Spleen (tissue), 11 donors: ENCODE results near the gene ARHGEF26. TPM values are rescaled to one million over a fixed set of nuclear protein-coding genes. Genes with fewer than 3 reads are reported as not detected.

Experiments used
- DNase-seq: peaks from one replicate; pipeline ENCODE4 v3.0.0-alpha.2; 2020
- H3K27ac ChIP-seq, 8 donors: fragments of 200-600 bp; sonication (generic) in 7 of 8; 1 replicate in 4 of 8; 2 replicates in 4 of 8; pipeline versions ENCODE4 v1.5.0 to v1.8.0; 2016 to 2021; ENCODE audit warnings: inconsistent platforms in 4 of 8, mild to moderate bottlenecking in 4 of 8, moderate library complexity in 1 of 8
- H3K27me3 ChIP-seq, 7 donors: fragments of 200-600 bp; sonication (generic) in 6 of 7; replicated peaks in 1 of 7; 1 replicate in 4 of 7; 2 replicates in 3 of 7; pipeline versions ENCODE4 v1.5.0 to v1.8.0; 2016 to 2021; ENCODE audit warnings: inconsistent platforms in 3 of 7, mild to moderate bottlenecking in 1 of 7
- H3K36me3 ChIP-seq, 6 donors: fragments of 200-600 bp; sonication (generic) in 5 of 6; 1 replicate in 4 of 6; 2 replicates in 2 of 6; pipeline versions ENCODE4 v1.5.0 to v1.8.0; 2016 to 2021; ENCODE audit warnings: inconsistent platforms in 2 of 6
- H3K4me1 ChIP-seq, 6 donors: fragments of 200-600 bp; sonication (generic) in 5 of 6; 1 replicate in 3 of 6; 2 replicates in 3 of 6; pipeline versions ENCODE4 v1.5.0 to v1.8.0; 2016 to 2021; ENCODE audit warnings: inconsistent platforms in 3 of 6
- H3K4me3 ChIP-seq, 8 donors: fragments of 200-600 bp; sonication (generic) in 7 of 8; 1 replicate in 4 of 8; 2 replicates in 4 of 8; pipeline versions ENCODE4 v1.5.0 to v1.8.0; 2016 to 2021; ENCODE audit warnings: inconsistent platforms in 4 of 8, mild to moderate bottlenecking in 4 of 8, moderate library complexity in 2 of 8
- H3K9me3 ChIP-seq, 8 donors: fragments of 200-600 bp; sonication (generic) in 7 of 8; 1 replicate in 4 of 8; 2 replicates in 4 of 8; pipeline versions ENCODE4 v1.5.0 to v1.8.0; 2016 to 2021; ENCODE audit warnings: inconsistent platforms in 4 of 8
- CTCF ChIP-seq, 11 experiments: fragments of 200-600 bp in 7 of 11; fragments of 450-650 bp in 4 of 11; sonication (generic) in 4 of 11; IDR thresholded peaks in 8 of 11; conservative IDR thresholded peaks in 3 of 11; 1 replicate in 7 of 11; 2 replicates in 4 of 11; pipeline versions ENCODE4 v1.4.0 to v1.8.0; 2016 to 2021; ENCODE audit warnings: antibody characterized with exemption in 11 of 11, inconsistent platforms in 4 of 11, mild to moderate bottlenecking in 1 of 11
- POLR2A ChIP-seq, 3 donors: fragments of 450-650 bp; IDR thresholded peaks; one replicate each; pipeline ENCODE4 v1.5.1; 2017; ENCODE audit warnings: antibody characterized with exemption in 3 of 3, mild to moderate bottlenecking in 1 of 3
- POLR2AphosphoS5 ChIP-seq, 3 donors: sonication (generic); formaldehyde crosslinking; IDR thresholded peaks; one replicate each; pipeline ENCODE4 v1.5.1; 2017; ENCODE audit warnings: antibody characterized with exemption in 3 of 3
- WGBS, 5 donors: extraction: QIAGEN DNeasy Blood & Tissue Kit in 3 of 5; methylation state at CpG; one replicate each; pipeline versions ENCODE4 v1.1.5 to v1.1.7; 2013 to 2018; 5-methylcytosine and 5-hydroxymethylcytosine counted together
- intact Hi-C: fragments of 100-400 bp; cut with DNase I; formaldehyde crosslinking; loops from one replicate; pipeline ENCODE4 v1.15.0; 2023; ENCODE audit warnings: low total_unique reads
- polyA plus RNA-seq, 3 donors: library from polyadenylated mRNA; stranded (reverse); fragments of 200-250 nt; gene quantifications; one replicate each; pipeline ENCODE4 v1.2.1, GENCODE V29; 2013
- total RNA-seq, 7 donors: library from RNA; depleted of rRNA in 3 of 7; stranded (reverse); fragments of >200 nt in 3 of 7; fragmentation: NEBNext Ultra II Directional in 4 of 7; extraction: Animal tissue kit (Norgen Biotek cat#: 25700) in 4 of 7; gene quantifications; one replicate each; pipeline versions ENCODE4 v1.1.0 to v1.2.1, GENCODE V29; 2016 to 2021
- donor health status: healthy with polysubstance abuse.
- donor health status: DM: no; HTN: no; CAD: no; lungs with moderate emphysema.
- donor health status: DM: no; HTN: no; CAD: no.
- donor health status: Bipolar disorder and iron deficiency.
- donor health status: healthy.
- donor health status: DM: no; HTN: no; CAD: no.
- donor health status: DM: yes; HTN: yes; CAD: no.

ARHGEF26 gene
- total and polyA plus RNA-seq, 10 donors, result 0.30 to 6.3 (median 1.1) TPM

- Histone ChIP-seq H3K36me3 (no peaks in the 10 kb centered on the region), H3K4me3 (no peak overlapping the region), H3K27ac (no peak overlapping the region), H3K4me1 (no peaks in the 10 kb centered on the region), H3K27me3 (peaks cover 0 to 9% (median 0%) of the 10 kb centered on the region in 7 donors), H3K9me3 (no peaks in the 10 kb centered on the region)
- 42 to 54% (median 50%) methylated on average over 4 of the region's 4 CpGs for WGBS, 5 donors
- no peak for DNase-seq
- intact Hi-C loops, result no loop called here
- TF ChIP-seq CTCF (IDR thresholded peaks at IDR 0.05 in 8 of 11, conservative IDR thresholded peaks at IDR 0.05 in 3 of 11) (no peak), POLR2A (IDR thresholded peaks at IDR 0.05) (no peak), POLR2AphosphoS5 (IDR thresholded peaks at IDR 0.05) (no peak)
Measured at GRCh38 chr3:154111365-154111935, 9.7 kb upstream of the ARHGEF26 start.

GRCh38 chr3:154112146-154112852 is 8.9 kb upstream of the ARHGEF26 start:
- Histone ChIP-seq H3K36me3 (no peaks in the 10 kb centered on the region), H3K9me3 (no peaks in the 10 kb centered on the region), H3K4me3 (no peak overlapping the region), H3K4me1 (no peaks in the 10 kb centered on the region), H3K27me3 (peaks cover 0 to 9% (median 0%) of the 10 kb centered on the region in 7 donors), H3K27ac (no peak overlapping the region)
- intact Hi-C loops, result no loop called here
- TF ChIP-seq POLR2AphosphoS5 (IDR thresholded peaks at IDR 0.05) (no peak), POLR2A (IDR thresholded peaks at IDR 0.05) (no peak)
- DNase-seq, result no peak
- WGBS, 5 donors, result 75 to 88% (median 78%) methylated on average over 3 of the region's 3 CpGs

- Histone ChIP-seq H3K4me3 (no peak overlapping the region), H3K27ac (no peak overlapping the region), H3K4me1 (no peaks in the 10 kb centered on the region), H3K9me3 (no peaks in the 10 kb centered on the region), H3K27me3 (peaks cover 0 to 15% (median 0%) of the 10 kb centered on the region in 7 donors), H3K36me3 (no peaks in the 10 kb centered on the region)
- 74 to 81% (median 78%) methylated on average over 5 of the region's 5 CpGs for WGBS, 5 donors
- no peak for DNase-seq
- TF ChIP-seq POLR2AphosphoS5 (IDR thresholded peaks at IDR 0.05) (no peak), CTCF (IDR thresholded peaks at IDR 0.05 in 8 of 11, conservative IDR thresholded peaks at IDR 0.05 in 3 of 11) (no peak), POLR2A (IDR thresholded peaks at IDR 0.05) (no peak)
- intact Hi-C loops, result no loop called here
Measured at GRCh38 chr3:154113609-154114008, 7.6 kb upstream of the ARHGEF26 start.

GRCh38 chr3:154115332-154115731 is 5.9 kb upstream of the ARHGEF26 start:
- DNase-seq, result no peak

More at GRCh38 chr3:154115332-154115731, 5.9 kb upstream of the ARHGEF26 start:
- intact Hi-C loops, result no loop called here
- H3K9me3 ChIP-seq, result no peaks in the 10 kb centered on the region
- peaks cover 0 to 30% (median 0%) of the 10 kb centered on the region in 7 donors for H3K27me3 ChIP-seq
- H3K4me3 ChIP-seq, result no peak overlapping the region
- 81 to 92% (median 89%) methylated on average over 2 of the region's 2 CpGs for WGBS, 5 donors
- TF ChIP-seq POLR2A (IDR thresholded peaks at IDR 0.05) (no peak), POLR2AphosphoS5 (IDR thresholded peaks at IDR 0.05) (no peak), CTCF (IDR thresholded peaks at IDR 0.05 in 8 of 11, conservative IDR thresholded peaks at IDR 0.05 in 3 of 11) (no peak)
- H3K4me1 ChIP-seq, result peaks cover 0 to under 1% (median 0%) of the 10 kb centered on the region in 6 donors
- no peaks in the 10 kb centered on the region for H3K36me3 ChIP-seq
- no peak overlapping the region for H3K27ac ChIP-seq
